HL-60/S4 treated with retinoic acid at 250 ng/mL for 4 days and 3 days (cell line): ENCODE data around the gene DLG2.
"Not testable (repeated sequence)": the region's sequence is repeated elsewhere in the genome, so short reads cannot be mapped to it uniquely, and the experiment has no call there.

Experiments used
- in situ Hi-C: fragments of 300-500 bp; cut with MboI; formaldehyde crosslinking; loops from 2 replicates; pipeline ENCODE4 v1.7.0; 2022; ENCODE audit warnings: low sequenced_read_pairs

DLG2 gene

DNA sequence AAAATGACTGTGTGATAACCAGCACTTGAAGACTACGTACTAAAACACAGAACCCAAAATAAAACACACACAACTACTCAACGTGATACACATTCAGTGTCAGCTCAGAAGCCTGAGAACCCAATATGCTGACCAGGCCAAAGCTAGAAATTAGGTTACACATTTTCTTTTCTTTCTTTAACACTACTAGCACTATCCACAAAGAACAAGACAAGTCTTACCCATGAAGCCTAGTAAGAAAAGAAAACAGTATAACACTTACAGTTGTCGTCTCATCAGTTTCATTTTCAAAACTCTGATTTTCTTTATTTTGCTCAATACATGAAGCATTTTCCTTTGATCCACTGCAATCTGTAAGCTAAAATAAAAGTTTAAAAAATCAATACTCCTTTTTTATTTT lies 472.9 kb downstream of the DLG2 start:
- in situ Hi-C loops = no loop called here

DNA sequence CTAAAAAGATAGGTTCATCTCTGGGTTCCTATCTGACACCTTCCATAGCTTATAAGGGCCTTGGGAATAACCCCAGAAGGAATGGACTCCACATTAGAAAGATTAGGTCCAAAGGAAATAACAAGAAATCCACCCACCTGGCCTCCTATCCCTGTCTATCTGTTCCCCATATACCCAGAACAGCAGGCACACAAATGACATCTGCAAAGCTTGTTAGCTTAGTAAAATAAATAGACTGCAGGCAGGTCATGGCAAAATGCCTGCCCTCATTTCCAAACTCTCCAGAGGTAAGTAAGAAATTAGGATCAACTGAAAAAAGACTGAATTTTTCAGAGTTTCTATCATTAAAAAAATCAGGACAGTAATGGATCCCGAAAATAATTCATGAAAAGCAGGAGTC lies 489.5 kb downstream of the DLG2 start:
- in situ Hi-C loops = no loop called here

DNA sequence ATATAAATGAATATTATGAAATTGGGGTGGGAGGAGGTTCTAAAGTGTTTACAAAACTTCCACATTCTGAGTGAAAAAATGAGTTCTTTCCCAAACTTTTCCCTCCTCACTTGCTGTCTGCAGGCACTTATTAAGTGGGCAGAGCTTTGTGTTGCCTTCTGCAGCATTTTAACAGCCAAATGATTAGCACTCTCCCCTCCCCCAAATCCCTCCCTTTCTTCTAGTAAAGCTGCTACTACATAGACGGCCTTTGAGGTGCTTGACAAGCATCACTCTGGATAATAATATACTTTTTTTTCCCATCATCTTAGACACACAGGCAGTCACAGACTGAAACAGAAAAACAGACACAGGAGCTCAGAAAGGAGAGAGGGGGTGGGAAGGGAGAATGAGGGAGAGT lies 493.5 kb downstream of the DLG2 start:
- in situ Hi-C loops = no loop called here

DNA sequence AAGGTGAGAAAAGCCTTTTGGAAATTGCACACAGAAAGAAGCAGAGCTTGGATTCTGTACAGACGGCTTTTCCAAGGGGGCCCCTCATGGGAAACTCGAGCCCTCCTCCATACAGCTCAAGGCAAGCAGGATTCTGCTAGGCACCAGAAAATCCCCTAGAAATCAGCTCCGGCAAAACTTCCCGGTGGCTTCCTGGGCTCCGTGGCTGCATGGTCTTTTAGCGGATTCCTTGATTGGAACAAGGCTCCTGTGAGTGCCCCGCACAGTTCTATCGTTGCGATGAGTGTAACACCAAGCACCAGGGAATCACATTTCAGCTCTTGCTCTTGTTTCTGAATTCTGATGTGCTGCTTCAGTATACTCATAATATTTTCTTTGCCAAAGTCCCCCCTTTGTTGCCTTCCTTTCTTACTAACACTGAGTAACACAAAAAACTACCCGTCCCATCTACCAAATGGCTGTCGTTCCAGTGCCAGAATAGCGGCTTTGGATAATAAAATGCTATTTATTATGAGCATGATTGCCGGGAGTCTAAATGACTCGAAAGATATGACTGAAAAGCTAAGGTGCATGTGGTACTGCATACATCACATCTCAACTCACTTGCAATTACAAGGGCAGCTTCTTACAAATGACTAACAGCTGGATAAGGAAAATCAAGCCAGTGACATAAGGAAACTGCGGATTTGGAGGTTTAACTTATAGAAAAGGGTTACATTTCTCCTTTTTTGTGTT lies 494.1 kb downstream of the DLG2 start:
- in situ Hi-C loops = no loop called here

DNA sequence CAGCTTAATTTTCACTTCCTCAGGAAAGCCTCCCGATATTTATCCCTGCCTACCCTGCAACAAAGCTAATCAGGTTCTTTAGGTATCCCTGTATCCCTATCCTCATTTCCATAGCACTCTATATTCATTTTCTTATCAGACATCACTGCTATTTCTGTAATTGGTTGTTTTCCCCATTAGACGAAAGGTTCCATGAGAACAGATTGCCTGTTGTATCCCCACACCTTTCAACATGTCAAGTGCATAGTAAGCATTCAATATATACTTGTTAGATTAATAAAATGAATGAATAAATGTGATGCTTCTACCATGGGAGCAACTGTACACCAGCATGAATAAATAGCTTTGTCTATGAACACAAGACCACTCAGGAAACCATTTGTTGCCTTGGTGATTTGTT lies 499.8 kb downstream of the DLG2 start:
- in situ Hi-C loops = no loop called here

DNA sequence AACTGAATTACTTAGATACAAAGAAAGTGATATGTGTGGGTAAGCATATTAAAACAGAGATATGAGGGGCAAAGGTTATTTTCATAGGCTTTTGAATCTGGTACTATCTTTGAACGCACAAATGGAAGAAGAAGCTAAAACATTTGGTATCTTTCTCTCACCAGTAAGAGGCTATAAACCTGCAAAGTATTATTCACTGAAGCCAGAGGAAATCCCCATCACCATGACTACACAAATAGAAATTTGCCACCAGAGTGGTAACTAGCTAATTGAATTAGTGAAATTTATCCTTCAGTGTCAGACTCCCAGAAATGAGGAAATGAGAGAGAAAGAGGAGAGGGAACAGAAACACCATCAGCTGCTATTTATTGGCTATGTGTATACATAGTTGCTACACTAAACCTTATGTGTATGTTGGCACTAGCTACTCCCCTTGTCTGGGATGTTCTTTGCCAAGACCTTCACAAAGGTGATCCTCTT lies 503.4 kb downstream of the DLG2 start:
- in situ Hi-C loops = no loop called here

DNA sequence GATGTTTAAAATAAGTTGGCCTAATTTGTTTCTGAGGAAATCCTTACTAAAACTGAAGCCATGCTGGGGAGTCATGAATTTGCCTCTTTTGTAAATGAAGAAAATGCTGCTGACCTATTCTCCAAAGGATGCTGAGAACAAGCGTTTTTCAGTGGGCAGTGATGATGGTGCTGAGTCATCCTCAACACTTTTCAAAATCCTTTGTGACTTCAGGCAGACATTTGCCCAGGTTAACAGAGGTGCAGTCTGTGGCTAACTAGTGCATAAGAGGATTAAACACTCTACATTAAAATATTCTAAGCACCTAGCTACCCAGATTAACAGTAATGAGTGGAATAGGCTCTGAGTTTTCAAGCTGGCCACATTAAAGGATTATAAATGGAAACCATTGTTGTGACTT lies 509.0 kb downstream of the DLG2 start:
- in situ Hi-C loops = no loop called here

DNA sequence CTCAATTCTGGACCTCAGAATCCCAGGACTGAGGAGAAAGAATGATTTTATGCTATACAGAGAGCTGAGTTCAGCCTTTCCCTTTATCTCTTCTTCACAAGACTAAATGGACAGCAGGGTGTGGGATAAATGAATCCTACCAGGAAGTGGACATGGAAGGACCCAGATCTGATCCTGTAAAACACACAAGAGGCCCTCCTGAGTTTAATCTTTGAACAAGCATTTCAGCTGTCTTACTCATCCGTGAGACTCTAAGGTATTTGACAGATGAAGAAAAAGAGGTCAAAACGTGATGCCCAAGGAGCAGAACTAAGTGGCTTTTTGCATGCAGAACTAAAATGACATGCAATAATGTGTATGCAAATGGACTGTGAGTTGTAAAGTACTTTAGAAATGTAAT lies 511.3 kb downstream of the DLG2 start:
- in situ Hi-C loops = no loop called here

DNA sequence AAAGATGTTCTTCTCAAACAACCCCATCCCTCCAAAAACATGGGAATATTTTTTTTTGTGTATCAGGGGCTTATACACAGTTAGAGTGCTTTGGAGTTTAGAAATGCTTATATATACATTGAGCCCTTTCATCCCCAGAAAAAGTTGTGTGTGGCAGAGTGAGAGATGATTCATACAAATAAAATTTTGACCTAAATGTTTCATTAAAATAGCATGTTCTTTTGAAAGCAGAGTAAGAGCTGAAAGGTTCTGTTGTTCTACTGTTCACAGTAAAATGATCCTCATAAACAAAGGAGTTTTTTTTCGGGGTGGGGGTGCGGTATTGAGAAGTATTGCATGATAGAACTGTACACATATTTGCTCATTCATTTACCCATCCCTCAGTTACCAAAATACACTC lies 512.4 kb downstream of the DLG2 start:
- in situ Hi-C loops = no loop called here

DNA sequence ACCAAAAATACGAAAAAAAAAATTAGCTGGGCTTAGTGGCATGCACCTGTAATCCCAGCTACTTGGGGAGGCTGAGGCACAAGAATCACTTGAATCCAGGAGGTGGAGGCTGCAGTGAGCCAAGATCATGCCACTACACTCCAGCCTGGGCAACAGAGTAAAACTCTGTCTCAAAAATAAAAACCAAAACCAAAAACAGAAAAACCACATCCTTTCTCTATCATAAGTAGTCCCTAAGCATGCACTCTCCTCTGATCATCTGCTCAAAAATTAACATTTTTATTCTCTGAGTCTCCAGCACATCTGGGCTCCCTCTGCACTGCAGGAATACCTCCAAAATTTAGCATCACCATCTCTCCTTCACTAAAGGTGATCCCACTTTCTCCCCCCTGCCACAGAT lies 516.9 kb downstream of the DLG2 start:
- in situ Hi-C loops = not testable (repeated sequence)

DNA sequence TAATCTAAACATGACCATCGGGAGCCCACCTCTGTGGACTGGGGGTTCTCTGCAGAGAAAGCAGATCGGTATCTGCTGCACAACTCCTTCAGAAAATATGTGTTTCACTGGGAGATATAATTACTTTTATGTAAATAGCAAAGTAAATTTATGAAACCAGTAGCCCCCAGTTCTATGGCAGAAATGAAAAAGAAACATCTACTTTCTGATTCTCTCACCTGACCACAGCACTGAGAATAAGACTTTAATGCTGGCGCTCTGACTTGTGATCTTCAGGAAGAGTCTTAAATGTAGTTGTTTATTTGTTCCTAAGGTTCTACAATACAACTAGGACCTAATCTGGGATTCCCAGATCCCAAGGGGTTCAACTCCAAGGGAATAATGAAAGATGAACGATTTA lies 518.0 kb downstream of the DLG2 start:
- in situ Hi-C loops = no loop called here

DNA sequence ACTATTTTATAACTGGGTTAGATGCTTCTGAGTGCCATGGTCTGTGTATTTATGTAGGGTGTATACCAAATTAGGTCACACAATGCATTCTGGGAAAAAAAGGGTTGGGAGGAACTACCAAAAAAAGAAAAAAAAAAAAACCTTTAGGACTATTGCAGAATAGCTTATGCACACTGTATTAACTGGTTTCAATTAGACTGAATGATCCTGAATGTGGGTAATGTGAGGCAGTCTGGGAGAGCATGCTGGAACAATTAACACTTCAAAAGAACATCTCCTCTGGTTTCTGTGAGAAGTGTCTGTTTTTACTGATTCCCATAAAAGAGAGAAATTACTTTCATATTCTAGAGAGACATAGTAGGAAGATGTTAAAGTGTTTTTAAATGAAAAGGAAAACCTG lies 521.3 kb downstream of the DLG2 start:
- in situ Hi-C loops = no loop called here

DNA sequence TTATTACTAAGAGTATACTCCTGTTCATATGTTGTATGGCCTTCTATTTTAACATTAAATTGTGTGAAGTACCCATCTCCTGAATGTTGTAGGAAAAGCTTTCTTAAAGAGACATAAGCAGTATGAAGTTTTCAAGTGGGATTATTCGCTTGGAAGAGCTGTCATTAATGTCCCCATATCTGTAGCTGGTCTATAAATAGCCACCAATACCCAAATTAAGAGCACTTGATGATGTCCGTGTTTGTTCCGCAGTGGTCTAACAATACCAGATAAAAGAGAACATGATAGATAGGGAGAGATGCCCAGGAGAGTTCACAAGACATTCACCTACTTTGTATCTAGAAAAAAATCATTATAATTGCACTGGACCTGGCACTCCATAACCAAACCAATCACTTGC lies 527.6 kb downstream of the DLG2 start:
- in situ Hi-C loops = no loop called here

DNA sequence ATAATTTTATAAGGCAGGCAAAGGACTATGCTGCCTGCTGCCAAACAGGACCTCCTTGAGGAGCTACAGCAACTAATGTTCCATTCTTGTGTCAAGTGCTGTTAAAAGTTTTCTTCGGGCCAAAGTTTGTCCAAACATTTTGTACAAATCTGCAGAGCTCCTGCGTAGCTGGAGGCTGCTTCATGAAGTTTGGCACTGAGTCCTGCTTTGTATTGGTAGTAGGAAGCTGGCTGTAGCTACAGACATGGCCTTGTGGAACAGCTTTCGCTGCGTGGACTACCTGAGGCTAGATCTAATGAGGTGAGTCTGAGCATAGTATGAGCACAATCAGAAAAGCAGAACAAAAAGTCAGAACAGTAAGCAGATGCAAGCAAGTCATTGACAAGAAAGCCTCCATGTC lies 528.1 kb downstream of the DLG2 start:
- in situ Hi-C loops = no loop called here

DNA sequence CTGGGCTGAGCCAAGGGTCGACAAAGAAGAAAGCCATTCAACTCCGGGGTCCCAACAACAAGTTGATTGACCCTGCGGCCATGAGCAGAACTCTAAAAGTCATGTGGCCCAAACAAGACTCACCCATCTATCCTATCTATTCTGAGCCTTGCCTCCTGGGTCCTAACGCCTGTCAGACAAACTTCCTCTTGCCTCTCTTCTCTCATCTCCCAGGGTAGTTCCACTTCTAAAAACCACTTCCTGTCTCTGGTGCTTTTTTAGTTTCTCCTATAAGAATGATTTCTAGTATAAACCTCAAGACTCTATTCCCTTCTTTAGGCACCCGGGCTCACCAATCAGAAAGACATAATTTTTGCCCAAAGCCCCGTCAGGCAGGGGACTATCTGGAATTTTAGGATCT lies 530.2 kb downstream of the DLG2 start:
- in situ Hi-C loops = no loop called here

DNA sequence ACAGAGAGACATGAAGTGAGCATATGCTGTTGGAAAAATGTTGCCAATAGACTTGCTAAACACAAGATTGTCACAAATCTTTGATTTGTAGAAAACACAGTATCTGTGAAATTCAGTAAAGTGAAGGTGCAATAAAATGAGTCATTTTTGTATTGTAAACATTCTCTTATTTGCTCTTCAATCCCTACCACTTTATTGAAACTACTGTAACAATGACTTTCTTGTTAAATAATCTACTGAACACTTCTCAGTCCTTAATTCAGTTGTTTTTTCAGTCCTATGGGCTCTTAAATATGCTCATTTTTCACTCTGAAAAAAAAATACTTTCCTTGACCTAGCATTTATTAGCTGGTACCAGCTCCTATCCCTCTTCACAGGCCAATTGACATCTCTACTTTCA lies 531.9 kb downstream of the DLG2 start:
- in situ Hi-C loops = no loop called here

DNA sequence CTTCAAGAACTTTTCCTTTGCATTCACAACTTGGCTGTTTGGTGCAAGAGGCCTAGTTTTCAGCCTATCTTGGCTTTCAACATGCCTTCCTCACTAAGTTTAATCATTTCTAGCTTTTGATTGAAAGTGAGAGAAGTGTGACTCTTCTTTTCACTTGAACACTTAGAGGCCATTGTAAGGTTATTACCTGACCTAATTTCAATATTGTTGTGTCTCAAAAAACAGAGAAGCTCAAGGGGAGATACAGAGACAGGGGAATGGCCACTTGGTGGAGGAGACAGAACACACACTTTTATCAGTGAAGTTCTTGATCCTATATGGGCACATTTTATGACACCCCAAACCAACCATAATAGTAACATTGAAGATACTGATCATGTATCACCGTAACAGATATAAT lies 532.3 kb downstream of the DLG2 start:
- in situ Hi-C loops = no loop called here

DNA sequence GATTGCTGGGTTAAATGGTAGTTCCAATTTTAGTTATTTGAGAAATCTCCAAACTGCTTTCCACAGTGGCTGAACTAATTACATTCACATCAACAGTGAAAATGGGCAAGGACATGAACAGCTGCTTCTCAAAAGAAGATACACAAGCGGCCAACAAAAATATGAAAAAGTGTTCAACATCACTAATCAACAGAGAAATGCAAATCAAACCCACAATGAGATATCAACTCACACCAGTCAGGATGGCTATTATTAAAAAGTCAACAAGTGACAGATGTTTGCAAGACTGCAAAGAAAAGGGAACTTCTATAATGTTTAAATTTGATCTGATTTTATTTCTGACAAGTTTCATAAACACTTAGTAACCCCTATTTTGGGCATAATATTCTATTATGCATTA lies 537.5 kb downstream of the DLG2 start:
- in situ Hi-C loops = no loop called here

DNA sequence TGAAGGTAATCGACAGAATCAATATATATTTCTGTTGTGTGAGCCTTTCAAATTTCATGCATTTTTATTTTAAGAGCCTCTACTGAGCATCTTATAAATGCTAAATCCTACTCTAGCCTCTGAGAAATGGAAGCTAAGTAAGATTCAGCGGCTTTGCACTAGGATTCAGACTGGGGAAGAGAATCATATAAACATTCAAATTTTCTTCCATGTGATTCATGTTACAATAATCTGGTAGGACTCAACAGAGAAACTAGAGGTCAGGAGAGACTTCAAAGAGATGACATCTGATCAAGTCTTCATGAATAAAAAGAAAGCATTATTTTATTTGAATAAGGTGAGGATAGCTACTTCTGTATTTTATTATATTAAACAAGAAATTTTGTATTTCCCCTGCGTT lies 538.9 kb downstream of the DLG2 start:
- in situ Hi-C loops = no loop called here

DNA sequence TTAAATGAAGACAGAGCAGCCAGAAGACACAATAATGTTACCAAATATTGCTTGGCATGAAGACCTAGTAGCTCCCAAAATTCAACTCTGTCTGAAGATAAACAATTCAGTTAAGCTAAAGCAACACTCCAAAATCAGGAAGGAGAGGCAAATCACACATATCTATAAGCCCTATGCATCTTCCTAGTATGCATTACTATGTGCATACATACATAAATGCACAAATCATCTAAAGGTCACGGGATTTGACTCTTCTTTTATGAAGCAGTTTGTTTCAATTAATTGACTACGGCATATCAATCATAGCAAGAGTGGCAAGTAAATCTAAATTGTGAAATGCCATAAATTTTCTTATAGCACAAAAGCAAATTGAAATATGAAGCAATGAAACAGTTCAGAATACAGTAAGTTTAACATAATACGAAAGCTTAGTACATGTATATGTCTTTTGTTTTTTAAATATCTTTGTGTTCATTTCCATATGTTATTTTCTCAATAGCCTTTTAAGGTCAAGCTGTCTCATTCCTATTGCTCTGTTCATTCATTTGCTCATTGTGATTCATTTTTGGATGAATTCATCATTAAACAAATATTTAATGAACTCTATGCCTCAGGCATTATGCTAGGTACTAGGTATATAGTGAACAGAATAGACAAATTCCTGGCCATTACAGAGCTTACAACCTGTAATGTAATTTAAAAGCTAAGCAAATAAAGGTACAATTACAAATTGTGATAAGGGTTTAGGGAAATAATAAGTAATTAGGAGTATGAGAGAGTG lies 540.5 kb downstream of the DLG2 start:
- in situ Hi-C loops = no loop called here

DNA sequence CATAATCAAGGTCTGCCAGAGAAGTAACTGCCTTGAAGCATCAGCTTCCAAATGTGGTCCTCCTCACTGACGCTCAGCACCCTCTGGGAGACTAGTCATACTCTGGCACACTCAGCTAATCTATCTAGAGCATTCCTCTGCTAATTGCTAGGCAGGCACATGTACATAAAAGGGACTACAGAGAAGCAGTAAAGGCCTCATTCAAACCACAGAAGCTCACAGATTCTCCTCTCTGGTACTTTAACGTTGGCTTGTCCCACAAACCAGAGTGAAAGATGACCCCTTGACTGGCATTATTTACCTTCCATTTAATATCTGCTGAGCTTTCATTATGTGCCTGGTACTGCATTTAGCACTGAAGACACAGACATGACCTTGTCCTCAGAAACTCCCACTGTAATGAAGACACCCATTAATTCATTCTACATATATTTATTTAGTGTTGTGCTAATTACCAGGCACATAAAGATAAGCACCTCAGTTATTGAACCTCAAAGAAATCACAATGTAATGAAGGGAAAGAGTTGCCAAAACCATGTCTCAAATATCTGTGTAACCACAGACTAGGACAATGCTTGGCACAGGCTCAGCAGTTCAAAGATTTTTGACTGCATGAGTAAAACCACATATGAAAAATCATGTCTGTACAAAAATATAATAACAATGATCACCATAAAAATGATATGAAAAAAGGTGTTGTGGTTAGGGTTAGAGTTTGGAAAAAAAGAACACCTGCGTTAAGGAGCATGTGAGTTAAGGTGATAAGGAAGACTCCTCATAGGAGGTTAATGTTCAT lies 550.4 kb downstream of the DLG2 start:
- in situ Hi-C loops = no loop called here

DNA sequence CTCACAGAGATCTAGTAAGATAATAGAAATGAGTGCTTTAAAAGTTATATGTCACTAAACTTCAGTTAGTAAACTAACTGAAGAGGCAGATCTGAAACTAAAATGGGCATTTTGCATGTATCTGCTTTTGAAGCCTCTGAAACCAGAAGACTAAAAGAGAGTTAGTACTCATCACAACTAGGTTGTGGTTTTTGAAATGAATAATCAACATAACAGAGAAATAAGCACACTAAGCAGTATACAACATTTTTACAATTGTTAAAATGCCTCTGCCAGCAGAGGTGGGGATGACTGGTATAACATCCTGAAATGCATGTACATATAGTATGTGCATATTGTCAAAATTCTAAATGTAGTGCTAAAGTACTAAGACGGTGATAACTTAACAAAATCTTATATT lies 564.5 kb downstream of the DLG2 start:
- in situ Hi-C loops = no loop called here
